GM12873 (cell line): ENCODE results near the gene AACS.

ENCODE experiments used
- CTCF ChIP-seq: IDR thresholded peaks from 2 replicates; pipeline ENCODE4 v1.5.1; 2012; ENCODE audit warnings: low read depth, mild to moderate bottlenecking, moderate library complexity, low read length, control low read depth; ENCODE audit not compliant: insufficient read depth; ENCODE audit errors: missing control alignments

AACS gene

GRCh38 chr12:125097427-125097826 is 32.2 kb downstream of the AACS start:
- TF ChIP-seq CTCF = no peak

- TF ChIP-seq CTCF = no peak
Measured at GRCh38 chr12:125098676-125099408, 33.6 kb downstream of the AACS start.

GRCh38 chr12:125099409-125099782 is 34.2 kb downstream of the AACS start:
- no peak for TF ChIP-seq CTCF

- no peak for TF ChIP-seq CTCF
Measured at GRCh38 chr12:125100551-125101434, 35.6 kb downstream of the AACS start.

- TF ChIP-seq CTCF = no peak
Measured at GRCh38 chr12:125104982-125105381, 39.7 kb downstream of the AACS start.

GRCh38 chr12:125105600-125105999 is 40.4 kb downstream of the AACS start:
- TF ChIP-seq CTCF = no peak

- no peak for TF ChIP-seq CTCF
Measured at GRCh38 chr12:125110641-125111360, 45.6 kb downstream of the AACS start.
